Smooth muscle cell (in vitro differentiated cells): ENCODE measurements around the gene GALM. TPM values are rescaled to one million over a fixed set of nuclear protein-coding genes. Genes with fewer than 3 reads are reported as not detected.
A peak's percentile ranks its signal among the peaks of the same experiment; 100 is the strongest.

Source experiments
- DNase-seq: peaks from one replicate; lab custom pipeline; 2025; ENCODE audit not compliant: unreplicated experiment; lab: John Stamatoyannopoulos, UW
- H2AFZ ChIP-seq: fragments of 200-600 bp; sonication (generic); 2 replicates; pipeline ENCODE4 v1.6.0; 2016; ENCODE audit warnings: antibody characterized with exemption, low read depth, mild to moderate bottlenecking
- H3F3A ChIP-seq: fragments of 200-600 bp; sonication (generic); 2 replicates; pipeline ENCODE4 v1.6.0; 2017; ENCODE audit warnings: antibody characterized with exemption, low read depth
- H3K27ac ChIP-seq: fragments of 200-600 bp; sonication (generic); 2 replicates; pipeline ENCODE4 v1.5.1; 2016; ENCODE audit warnings: low read depth, mild to moderate bottlenecking
- H3K27me3 ChIP-seq: fragments of 200-600 bp; sonication (generic); 2 replicates; pipeline ENCODE4 v1.6.1; 2016; ENCODE audit warnings: low read depth, mild to moderate bottlenecking
- H3K36me3 ChIP-seq: fragments of 200-600 bp; sonication (generic); 2 replicates; pipeline ENCODE4 v1.5.1; 2016; ENCODE audit warnings: low read depth
- H3K4me1 ChIP-seq: fragments of 200-600 bp; sonication (generic); 2 replicates; pipeline ENCODE4 v1.5.1; 2016; ENCODE audit warnings: low read depth
- H3K4me2 ChIP-seq: fragments of 200-600 bp; sonication (generic); 2 replicates; pipeline ENCODE4 v1.6.0; 2016; ENCODE audit warnings: mild to moderate bottlenecking
- H3K4me3 ChIP-seq: fragments of 200-600 bp; sonication (generic); 2 replicates; pipeline ENCODE4 v1.5.1; 2016; ENCODE audit warnings: mild to moderate bottlenecking
- H3K79me2 ChIP-seq: fragments of 200-600 bp; sonication (generic); 2 replicates; pipeline ENCODE4 v1.6.0; 2016; ENCODE audit warnings: low read depth, mild to moderate bottlenecking
- H3K9ac ChIP-seq: fragments of 200-600 bp; sonication (generic); 2 replicates; pipeline ENCODE4 v1.6.0; 2016; ENCODE audit warnings: low read depth
- H3K9me3 ChIP-seq: fragments of 200-600 bp; sonication (generic); replicated peaks from 2 replicates; pipeline ENCODE4 v1.5.1; 2016; ENCODE audit warnings: low read depth
- H4K20me1 ChIP-seq: fragments of 200-600 bp; sonication (generic); 2 replicates; pipeline ENCODE4 v1.6.0; 2016; ENCODE audit warnings: low read depth
- WGBS: methylation state at CpG from one replicate; pipeline ENCODE4 v1.1.7; 2016; ENCODE audit warnings: low lambda C conversion rate; 5-methylcytosine and 5-hydroxymethylcytosine counted together
- polyA plus RNA-seq: library from polyadenylated mRNA; unstranded; fragments of >200 nt; fragmentation: Nextera tagmentation; extraction: Ambion mirVana; gene quantifications from 2 replicates; pipeline ENCODE4 v1.2.1, GENCODE V29; 2016
- total RNA-seq: library from RNA; depleted of rRNA; stranded (reverse); fragments of >200 nt; gene quantifications from 2 replicates; pipeline ENCODE4 v1.2.3, GENCODE V29; 2014
- TF ChIP-seq, protein P1 (sequence below): fragments of 200-600 bp; sonication (generic); IDR thresholded peaks from 2 replicates; pipeline ENCODE4 v1.5.1; 2017; ENCODE audit warnings: borderline replicate concordance, mild to moderate bottlenecking, antibody characterized with exemption; ENCODE audit not compliant: insufficient read depth, poor library complexity, severe bottlenecking

Gene GALM
- total and polyA plus RNA-seq, 2 experiments from 2014 or later = 13.1 to 18.9 TPM

DNA sequence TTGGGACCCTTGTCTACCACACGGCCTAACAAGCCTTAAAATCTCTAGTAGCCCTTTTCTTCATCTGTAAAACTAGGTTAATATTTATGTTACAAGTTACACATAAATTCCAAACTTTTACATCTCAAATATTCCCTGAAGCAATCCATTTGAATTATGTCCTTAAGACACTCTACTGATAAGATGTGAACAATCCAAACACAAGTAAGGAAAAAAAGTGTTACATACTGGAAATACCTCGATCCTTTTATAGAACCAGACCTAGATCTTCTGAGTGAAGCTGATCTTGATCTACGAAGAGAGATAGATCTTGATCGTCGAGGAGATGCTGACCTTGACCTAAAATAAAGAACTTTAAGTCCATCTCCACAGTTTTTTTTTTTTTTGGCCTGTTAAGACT lies 81.9 kb downstream of the GALM start:
- TF ChIP-seq, protein P1, sequence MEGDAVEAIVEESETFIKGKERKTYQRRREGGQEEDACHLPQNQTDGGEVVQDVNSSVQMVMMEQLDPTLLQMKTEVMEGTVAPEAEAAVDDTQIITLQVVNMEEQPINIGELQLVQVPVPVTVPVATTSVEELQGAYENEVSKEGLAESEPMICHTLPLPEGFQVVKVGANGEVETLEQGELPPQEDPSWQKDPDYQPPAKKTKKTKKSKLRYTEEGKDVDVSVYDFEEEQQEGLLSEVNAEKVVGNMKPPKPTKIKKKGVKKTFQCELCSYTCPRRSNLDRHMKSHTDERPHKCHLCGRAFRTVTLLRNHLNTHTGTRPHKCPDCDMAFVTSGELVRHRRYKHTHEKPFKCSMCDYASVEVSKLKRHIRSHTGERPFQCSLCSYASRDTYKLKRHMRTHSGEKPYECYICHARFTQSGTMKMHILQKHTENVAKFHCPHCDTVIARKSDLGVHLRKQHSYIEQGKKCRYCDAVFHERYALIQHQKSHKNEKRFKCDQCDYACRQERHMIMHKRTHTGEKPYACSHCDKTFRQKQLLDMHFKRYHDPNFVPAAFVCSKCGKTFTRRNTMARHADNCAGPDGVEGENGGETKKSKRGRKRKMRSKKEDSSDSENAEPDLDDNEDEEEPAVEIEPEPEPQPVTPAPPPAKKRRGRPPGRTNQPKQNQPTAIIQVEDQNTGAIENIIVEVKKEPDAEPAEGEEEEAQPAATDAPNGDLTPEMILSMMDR = no peak
- no peaks in the 10 kb centered on the region for H3K9me3 ChIP-seq
- peaks cover 69% of the 10 kb centered on the region for H3K79me2 ChIP-seq
- H2AFZ ChIP-seq = no peak overlapping the region
- DNase-seq = no peak
- peaks cover 36% of the 10 kb centered on the region for H3K4me1 ChIP-seq
- peaks cover 43% of the 10 kb centered on the region for H3F3A ChIP-seq
- no peaks in the 10 kb centered on the region for H3K27me3 ChIP-seq
- 78% methylated on average over 5 of the region's 5 CpGs for WGBS
- peaks cover 77% of the 10 kb centered on the region for H4K20me1 ChIP-seq
- H3K4me3 ChIP-seq = no peak overlapping the region
- peaks cover 43% of the 10 kb centered on the region for H3K36me3 ChIP-seq
- H3K4me2 ChIP-seq = no peak overlapping the region
- peak overlapping the region; percentile 10 for H3K9ac ChIP-seq
- H3K27ac ChIP-seq = peak overlapping the region; percentile 32

DNA sequence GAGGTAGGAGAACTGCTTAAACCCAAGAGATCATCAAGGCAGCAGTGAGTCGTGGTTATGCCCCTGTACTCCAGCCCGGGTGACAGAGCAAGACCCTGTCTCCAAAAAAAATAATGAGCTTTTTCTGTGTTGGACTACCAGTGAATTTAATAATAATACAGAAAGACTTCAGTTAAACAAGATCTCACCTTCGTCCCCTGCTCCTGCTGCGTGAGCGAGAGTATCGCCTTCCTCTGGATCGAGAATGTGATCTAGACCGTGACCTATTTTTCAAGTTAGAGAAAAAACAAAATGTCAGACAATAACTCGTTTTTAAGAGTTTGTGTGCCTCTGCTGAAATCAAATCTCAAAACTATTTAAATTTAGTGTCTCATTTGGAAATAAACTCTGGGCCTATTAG lies 82.5 kb downstream of the GALM start:
- peak overlapping the region; percentile 12 for H3K4me3 ChIP-seq
- no peak for DNase-seq
- peaks cover 36% of the 10 kb centered on the region for H3K4me1 ChIP-seq
- H3K27ac ChIP-seq = peak overlapping the region; percentile 32
- no peaks in the 10 kb centered on the region for H3K9me3 ChIP-seq
- peaks cover 68% of the 10 kb centered on the region for H3K79me2 ChIP-seq
- no peak overlapping the region for H3K9ac ChIP-seq
- WGBS = 92% methylated on average over 9 of the region's 9 CpGs
- TF ChIP-seq, protein P1 = no peak
- H3K36me3 ChIP-seq = peaks cover 43% of the 10 kb centered on the region
- H3K4me2 ChIP-seq = peak overlapping the region; percentile 39
- H2AFZ ChIP-seq = no peak overlapping the region
- peaks cover 73% of the 10 kb centered on the region for H4K20me1 ChIP-seq
- H3F3A ChIP-seq = peaks cover 39% of the 10 kb centered on the region
- H3K27me3 ChIP-seq = no peaks in the 10 kb centered on the region

DNA sequence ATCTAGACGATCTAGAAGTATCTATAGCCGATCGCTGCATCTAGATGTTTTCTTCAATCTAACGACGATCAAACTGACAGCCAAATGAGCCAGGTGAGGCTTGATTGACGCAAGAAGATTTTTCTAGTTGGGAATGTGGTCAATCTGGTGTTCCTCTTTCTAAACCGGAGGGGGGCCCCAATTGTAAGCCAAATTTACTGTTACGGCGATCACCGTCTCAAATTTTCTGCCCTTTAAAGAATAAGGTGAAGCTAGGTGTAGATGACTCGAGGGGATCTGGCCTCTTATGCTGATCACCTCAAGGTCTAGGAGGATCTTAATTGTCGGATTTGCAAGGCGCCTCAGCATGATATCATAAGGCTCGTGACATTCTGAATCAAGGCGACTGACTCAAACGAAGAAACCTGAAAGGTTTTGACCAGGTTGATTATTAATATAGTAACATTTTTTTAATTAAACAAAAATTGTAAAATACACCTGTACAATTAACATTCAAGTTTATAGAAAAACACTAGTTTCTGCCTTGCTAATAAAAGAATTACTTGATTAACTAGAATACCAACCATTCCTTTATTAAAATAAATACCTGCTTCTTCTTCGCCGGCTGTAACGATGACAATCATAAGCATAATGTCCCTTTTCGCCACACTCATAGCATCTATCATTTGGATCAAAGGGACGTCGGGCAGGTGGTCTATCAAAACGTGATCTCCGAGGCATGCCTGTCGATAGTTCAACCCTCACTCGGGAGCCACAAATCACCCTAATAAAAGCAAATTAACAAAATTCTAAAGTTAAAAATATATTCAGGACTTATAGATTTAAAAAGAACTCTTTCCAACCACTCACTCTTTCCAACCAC lies 83.3 kb downstream of the GALM start:
- peak overlapping the region; percentile 9 for H3K27ac ChIP-seq
- peak overlapping the region; percentile 100 for H3K4me3 ChIP-seq
- peaks cover 62% of the 10 kb centered on the region for H3K79me2 ChIP-seq
- peaks cover 36% of the 10 kb centered on the region for H3K4me1 ChIP-seq
- TF ChIP-seq, protein P1 = no peak
- peaks cover 32% of the 10 kb centered on the region for H3F3A ChIP-seq
- H3K9me3 ChIP-seq = no peaks in the 10 kb centered on the region
- H2AFZ ChIP-seq = no peak overlapping the region
- DNase-seq = no peak
- WGBS = 76% methylated on average over 26 of the region's 26 CpGs
- peak overlapping the region; percentile 98 for H3K4me2 ChIP-seq
- H4K20me1 ChIP-seq = peaks cover 65% of the 10 kb centered on the region
- H3K9ac ChIP-seq = peak overlapping the region; percentile 95
- peaks cover 43% of the 10 kb centered on the region for H3K36me3 ChIP-seq
- no peaks in the 10 kb centered on the region for H3K27me3 ChIP-seq
